HUES48 (cell line): ENCODE results near the gene AARSD1.
"Not testable (repeated sequence)": the region's sequence is repeated elsewhere in the genome, so short reads cannot be mapped to it uniquely, and the experiment has no call there.

Source experiments
- H3K27ac ChIP-seq: one replicate; pipeline ENCODE4 v1.7.0; 2013; ENCODE audit warnings: low read depth, low read length, inconsistent platforms
- H3K27me3 ChIP-seq: 2 replicates; pipeline ENCODE4 v1.6.1; 2013; ENCODE audit warnings: mild to moderate bottlenecking, low read length; ENCODE audit not compliant: control insufficient read depth, insufficient read depth
- H3K36me3 ChIP-seq: 2 replicates; pipeline ENCODE4 v1.6.1; 2013; ENCODE audit warnings: low read length; ENCODE audit not compliant: control insufficient read depth, insufficient read depth
- H3K4me1 ChIP-seq: 2 replicates; pipeline ENCODE4 v1.6.1; 2013; ENCODE audit warnings: mild to moderate bottlenecking, low read length; ENCODE audit not compliant: control insufficient read depth, insufficient read depth
- H3K4me3 ChIP-seq: 2 replicates; pipeline ENCODE4 v1.5.1; 2013; ENCODE audit warnings: mild to moderate bottlenecking, low read depth, low read length
- H3K9ac ChIP-seq: 2 replicates; pipeline ENCODE4 v1.6.1; 2013; ENCODE audit warnings: mild to moderate bottlenecking, low read depth, low read length, moderate library complexity
- H3K9me3 ChIP-seq: 2 replicates; pipeline ENCODE4 v1.6.1; 2013; ENCODE audit warnings: low read length; ENCODE audit not compliant: control insufficient read depth, insufficient read depth

The AARSD1 gene

DNA sequence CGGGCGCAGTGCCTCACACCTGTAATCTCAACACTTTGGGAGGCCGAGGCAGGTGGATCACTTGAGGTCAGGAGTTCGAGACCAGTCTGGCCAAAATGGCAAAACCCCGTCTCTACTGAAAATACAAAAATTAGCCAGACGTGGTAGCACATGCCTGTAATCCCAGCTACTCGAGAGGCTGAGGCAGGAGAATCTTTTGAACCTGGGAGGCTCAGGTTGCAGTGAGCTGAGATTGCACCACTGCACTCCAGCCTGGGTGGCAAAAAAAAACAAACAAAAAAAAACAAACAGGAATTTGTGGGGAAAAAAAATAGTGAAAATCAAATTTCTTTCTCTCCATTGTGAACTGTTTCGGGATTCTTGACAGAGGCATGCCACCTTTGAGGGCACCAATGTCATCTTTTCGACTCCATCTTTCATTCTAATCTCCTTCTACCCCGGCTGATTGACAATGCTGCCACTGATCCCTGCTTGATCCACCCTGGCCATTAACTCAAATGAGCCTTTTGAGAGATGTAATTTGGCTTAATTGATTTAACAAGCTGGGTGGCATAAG, 44.7 kb downstream of the AARSD1 start:
- H3K27me3 ChIP-seq, H3K9ac ChIP-seq: not testable (repeated sequence)

DNA sequence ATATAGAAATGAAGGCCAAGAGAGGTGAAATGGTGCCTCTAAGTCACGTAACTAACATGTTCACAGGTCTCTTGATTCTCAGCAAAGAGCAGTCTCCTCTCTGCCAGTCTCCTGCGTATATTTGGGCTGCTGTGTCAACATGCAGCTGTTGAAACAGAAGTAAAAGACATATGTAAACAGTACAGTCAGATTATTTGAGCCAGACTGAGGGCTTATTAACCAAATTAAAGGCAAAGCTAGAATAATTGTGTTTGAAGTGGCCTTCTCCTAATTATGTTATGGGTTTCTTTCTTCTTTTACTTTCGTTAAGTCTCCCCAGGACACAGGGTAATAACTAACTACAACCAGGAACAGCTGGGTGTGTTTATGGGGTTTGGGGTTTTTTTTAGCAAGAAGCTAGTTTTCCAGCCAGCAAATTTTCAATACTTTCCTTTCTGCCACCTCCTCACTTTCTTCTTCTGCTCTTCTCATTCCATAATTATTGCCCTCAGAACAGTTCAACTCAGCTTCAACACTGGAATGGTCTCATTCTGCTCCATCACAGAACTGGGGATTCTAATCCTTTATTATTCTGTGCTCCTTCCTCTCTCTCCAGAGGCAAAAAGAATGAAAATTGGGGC, 45.2 kb downstream of the AARSD1 start:
- Histone ChIP-seq H3K9me3 (no peaks in the 10 kb centered on the region), H3K27me3 (no peaks in the 10 kb centered on the region), H3K36me3 (no peaks in the 10 kb centered on the region), H3K27ac (no peak overlapping the region), H3K4me3 (no peak overlapping the region), H3K9ac (no peak overlapping the region), H3K4me1 (peaks cover 11% of the 10 kb centered on the region)

More for the DNA sequence above, 44.7 kb downstream of the AARSD1 start:
- H3K4me3 ChIP-seq, H3K9me3 ChIP-seq, H3K36me3 ChIP-seq, H3K27ac ChIP-seq: not testable (repeated sequence)
- peaks cover 11% of the 10 kb centered on the region for H3K4me1 ChIP-seq

DNA sequence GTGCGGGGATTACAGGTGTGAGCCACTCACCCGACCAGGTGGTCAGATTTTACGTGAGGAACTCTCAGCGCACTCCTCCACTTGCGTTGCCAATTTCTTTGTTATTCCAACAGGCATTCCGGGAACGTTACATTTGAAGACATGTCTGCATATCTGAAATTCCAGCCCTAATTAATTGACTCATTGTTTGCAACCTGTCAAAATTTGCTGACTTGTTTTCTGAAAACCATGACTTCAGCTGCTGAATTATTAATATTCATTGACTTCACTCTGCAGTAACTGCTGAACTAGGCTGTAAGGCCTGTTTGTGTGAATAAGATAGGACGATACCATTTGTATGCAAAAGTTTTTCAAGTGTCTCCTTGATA, 47.0 kb downstream of the AARSD1 start:
- no peak overlapping the region for H3K27ac ChIP-seq
- H3K4me3 ChIP-seq: no peak overlapping the region
- peaks cover 11% of the 10 kb centered on the region for H3K4me1 ChIP-seq
- H3K36me3 ChIP-seq: no peaks in the 10 kb centered on the region
- no peak overlapping the region for H3K9ac ChIP-seq
- no peaks in the 10 kb centered on the region for H3K9me3 ChIP-seq
- no peaks in the 10 kb centered on the region for H3K27me3 ChIP-seq

DNA sequence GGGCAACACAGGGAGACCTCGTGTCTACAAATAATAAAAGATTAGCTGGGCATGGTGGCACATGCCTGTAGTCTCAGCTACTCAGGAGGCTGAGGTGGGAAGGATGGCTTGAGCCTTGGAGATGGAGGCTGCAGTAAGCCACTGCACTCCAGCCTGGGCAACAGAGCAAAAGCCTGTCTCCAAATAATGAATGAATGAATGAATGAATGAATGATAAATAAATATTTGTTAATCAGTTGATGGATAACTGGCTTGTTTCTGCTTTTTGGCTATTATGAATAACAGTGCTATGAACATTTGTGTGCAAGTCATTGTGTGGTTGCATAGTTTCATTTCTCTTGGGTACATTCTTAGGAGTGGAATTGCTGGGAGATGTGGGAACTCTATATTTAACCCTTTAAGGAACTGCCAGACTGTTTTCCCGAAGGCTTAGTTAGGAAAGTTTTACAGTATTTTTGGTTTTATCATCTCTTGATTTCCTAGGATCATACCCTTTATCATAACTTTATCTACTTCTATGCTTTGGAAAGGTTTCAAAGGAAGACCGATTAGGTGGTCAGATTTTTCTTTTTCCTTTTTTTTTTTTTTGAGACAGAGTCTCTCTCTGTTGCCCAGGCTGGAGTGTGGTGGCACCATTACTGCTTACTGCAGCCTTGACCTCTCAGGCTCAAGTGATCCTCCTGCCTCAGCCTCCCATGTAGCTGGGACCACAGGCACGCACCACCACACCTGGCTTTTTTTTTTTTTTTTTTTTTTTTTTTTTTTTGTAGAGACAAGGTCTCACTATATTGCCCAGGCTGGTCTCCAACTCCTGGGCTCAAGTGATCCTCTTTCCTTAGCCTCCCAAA, 47.6 kb downstream of the AARSD1 start:
- H3K9ac ChIP-seq, H3K27me3 ChIP-seq, H3K27ac ChIP-seq, H3K9me3 ChIP-seq, H3K4me3 ChIP-seq, H3K36me3 ChIP-seq: not testable (repeated sequence)
- H3K4me1 ChIP-seq: peaks cover 11% of the 10 kb centered on the region

DNA sequence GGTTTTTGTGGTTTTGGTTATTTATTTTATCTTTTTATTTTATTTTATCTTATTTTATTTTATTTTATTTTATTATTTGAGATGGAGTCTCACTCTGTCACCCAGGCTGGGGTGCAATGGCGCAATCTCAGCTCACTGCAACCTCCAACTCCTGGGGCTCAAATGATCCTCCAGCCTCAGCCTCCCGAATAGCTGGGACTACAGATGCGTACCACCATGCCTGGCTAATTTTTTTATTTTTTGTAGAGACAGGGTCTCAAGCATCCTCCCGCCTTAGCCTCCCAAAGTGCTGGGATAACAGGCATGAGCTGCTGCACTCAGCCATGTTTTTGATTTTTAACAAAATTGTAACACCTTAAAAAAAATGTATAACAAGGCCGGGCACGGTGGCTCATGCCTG, 49.0 kb downstream of the AARSD1 start:
- H3K27me3 ChIP-seq, H3K36me3 ChIP-seq: not testable (repeated sequence)

DNA sequence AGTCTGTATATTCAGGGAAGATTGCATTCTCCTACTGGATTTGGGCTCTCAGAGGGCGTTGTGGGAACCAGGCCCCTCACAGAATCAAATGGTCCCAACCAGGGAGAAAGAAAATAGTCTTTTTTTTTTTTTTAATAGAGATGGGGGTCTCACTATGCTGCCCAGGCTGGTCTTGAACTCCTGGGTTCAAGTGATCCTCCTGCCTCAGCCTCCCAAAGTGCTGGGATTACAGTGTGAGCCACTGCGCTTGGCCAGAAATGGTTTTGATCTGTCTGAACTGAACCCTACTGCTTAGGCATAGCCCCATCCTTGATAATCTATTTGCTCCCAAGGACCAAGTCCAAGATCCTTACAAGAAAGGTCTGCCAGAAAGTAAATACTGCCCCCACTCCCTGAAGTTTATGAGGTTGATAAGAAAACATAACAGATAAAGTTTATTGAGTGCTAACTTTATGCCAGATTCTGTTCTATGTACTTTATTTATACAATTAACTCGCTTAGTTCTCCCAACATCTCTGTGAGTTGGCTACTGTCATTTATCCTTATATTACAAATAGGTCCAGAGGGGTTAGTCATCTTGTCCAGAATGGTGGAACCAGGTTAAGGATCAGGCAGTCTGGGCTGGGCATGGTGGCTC, 50.2 kb downstream of the AARSD1 start:
- Histone ChIP-seq H3K36me3 (no peaks in the 10 kb centered on the region), H3K4me3 (no peak overlapping the region), H3K9ac (no peak overlapping the region), H3K9me3 (no peaks in the 10 kb centered on the region), H3K27ac (no peak overlapping the region), H3K27me3 (no peaks in the 10 kb centered on the region), H3K4me1 (peaks cover 6% of the 10 kb centered on the region)

More for the DNA sequence above, 49.0 kb downstream of the AARSD1 start:
- H3K4me1 ChIP-seq, H3K9me3 ChIP-seq, H3K9ac ChIP-seq, H3K4me3 ChIP-seq, H3K27ac ChIP-seq: not testable (repeated sequence)

DNA sequence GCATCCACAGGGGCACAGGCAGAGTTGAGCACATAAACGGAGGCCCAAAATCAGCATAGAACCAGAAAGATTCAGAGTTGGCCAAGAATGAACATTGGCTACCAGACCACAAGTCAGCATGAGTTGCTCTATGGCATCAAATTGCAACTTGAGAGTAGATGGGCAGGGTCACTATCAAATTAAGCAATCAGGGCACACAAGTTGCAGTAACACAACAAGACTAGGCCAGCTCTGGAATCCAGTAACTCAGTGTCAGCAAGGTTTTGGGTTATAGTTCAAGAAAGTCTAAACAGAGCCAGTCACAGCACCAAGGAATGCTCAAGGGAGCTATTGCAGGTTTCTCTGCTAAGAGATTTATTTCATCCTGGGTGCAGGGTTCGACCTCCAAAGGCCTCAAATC, 50.7 kb downstream of the AARSD1 start:
- H3K27ac ChIP-seq: no peak overlapping the region
- H3K4me3 ChIP-seq: no peak overlapping the region
- H3K4me1 ChIP-seq: peaks cover 6% of the 10 kb centered on the region
- H3K9ac ChIP-seq: no peak overlapping the region
- H3K36me3 ChIP-seq: no peaks in the 10 kb centered on the region
- no peaks in the 10 kb centered on the region for H3K27me3 ChIP-seq
- no peaks in the 10 kb centered on the region for H3K9me3 ChIP-seq

DNA sequence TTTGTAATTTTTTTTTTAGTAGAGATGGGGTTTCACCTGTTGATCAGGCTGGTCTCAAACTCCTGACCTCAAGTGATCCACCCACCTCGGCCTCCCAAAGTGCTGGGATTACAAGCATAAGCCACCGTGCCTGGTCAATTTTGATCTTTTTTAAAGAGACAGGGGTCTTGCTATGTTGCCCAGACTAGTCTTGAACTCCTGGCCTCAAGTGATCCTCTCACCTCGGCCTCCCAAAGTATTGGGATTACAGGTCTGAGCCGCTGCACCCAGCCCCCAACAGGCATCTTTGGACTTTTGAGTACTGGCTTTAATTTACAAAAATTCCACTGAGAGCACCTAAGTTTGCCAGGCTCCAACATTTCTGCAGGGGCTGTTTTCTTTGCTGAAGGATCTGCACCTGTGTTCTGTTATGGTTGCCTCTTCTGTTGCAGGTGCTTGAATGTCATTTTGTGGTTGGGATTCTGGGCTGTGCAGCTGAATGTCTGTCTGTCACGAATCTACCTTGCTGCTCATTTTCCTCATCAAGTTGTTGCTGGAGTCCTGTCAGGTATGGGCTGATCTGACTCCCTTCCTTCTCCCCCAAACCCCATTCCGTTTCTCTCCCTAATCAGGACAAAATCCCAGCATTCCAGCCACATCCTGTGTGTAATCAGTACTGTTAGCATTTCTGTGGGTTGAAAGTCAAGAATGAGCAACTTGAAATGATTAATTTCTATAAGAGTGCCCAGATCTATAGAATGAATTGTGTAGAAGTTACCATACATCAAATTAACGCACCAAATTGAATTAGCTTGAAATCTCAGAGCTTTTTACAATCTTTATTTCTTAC, 55.2 kb downstream of the AARSD1 start:
- Histone ChIP-seq H3K4me3 (no peak overlapping the region), H3K27ac (no peak overlapping the region), H3K4me1 (no peaks in the 10 kb centered on the region), H3K36me3 (no peaks in the 10 kb centered on the region), H3K9me3 (no peaks in the 10 kb centered on the region), H3K27me3 (no peaks in the 10 kb centered on the region), H3K9ac (no peak overlapping the region)

DNA sequence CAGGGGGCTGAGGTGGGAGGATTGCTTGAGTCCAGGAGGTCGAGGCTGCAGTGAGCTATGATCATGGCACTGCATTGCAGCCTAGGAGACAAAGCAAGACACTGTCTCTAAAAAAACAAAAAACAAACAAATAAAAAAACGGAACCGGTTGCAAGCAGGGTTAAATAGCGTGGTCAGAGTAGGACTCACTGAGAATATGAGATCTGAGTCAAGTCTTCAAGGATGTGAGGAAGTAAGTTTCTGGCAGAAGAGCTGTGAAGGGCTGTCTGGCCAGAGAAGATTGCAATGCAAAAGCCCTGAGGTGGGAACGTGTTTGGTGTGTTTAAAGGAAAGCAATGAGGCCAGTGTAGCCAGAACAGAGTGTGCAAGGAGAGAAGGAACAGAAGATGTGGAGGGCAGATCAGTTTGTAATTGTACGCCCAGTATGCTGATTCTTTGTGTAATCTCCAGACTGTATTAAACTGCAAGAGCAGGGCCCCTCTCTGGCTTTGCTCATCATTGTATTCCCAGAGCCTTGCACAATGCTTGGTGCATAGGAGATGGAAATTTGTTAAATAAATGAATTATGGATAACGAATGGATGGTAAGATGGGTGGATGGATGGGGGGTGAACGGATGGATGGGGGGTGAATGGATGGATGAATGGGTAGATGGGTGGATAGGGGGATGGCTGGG, 57.3 kb downstream of the AARSD1 start:
- H3K9ac ChIP-seq: no peak overlapping the region
- H3K4me1 ChIP-seq: 0 out of 2 replicates have a peak, but pooled peaks cover 4% of the 10 kb centered on the region
- H3K27ac ChIP-seq: no peak overlapping the region
- H3K4me3 ChIP-seq: no peak overlapping the region
- no peaks in the 10 kb centered on the region for H3K9me3 ChIP-seq
- no peaks in the 10 kb centered on the region for H3K27me3 ChIP-seq
- no peaks in the 10 kb centered on the region for H3K36me3 ChIP-seq

DNA sequence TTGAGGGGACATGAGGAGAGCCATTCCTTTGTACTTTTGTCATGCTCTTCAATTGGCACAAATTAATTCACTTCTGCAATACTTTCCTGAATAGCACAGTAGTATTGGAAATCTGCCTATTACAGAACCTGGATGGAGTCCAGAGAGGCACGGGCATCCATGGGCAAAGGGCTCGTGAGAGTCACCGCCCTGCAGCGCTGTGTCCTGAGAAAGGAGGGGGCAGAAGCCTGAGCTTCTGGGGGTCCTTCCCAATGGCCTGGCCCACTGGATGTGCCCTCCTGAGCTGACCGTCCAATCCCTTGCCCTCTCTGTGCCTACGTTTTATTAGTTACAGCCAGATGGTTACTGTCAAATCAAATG, 60.2 kb downstream of the AARSD1 start:
- Histone ChIP-seq H3K27ac (no peak overlapping the region), H3K9ac (no peak overlapping the region), H3K9me3 (no peaks in the 10 kb centered on the region), H3K36me3 (no peaks in the 10 kb centered on the region), H3K27me3 (no peaks in the 10 kb centered on the region), H3K4me1 (0 out of 2 replicates have a peak, but pooled peaks cover 4% of the 10 kb centered on the region), H3K4me3 (no peak overlapping the region)
